ENCODE data around the gene MACC1.

The MACC1 gene

GRCh38 chr7:20233362-20233761 lies 16.2 kb upstream of the MACC1 start:
- no peak for DNase-seq (ENCODE audit: extremely low spot score)
- ChIA-PET POLR2A (no interaction called here), CTCF (interaction anchor here (1.3 to 6.6 kb wide), 2 partner anchors 13 to 42 kb away, joined by 3 to 85 read pairs; partner anchors contain the start of gene MACC1)
- TF ChIP-seq CTCF (IDR thresholded peaks at IDR 0.05; ENCODE audit: control extremely low read depth, extremely low read depth, low read depth, missing control alignments): no peak

DNA sequence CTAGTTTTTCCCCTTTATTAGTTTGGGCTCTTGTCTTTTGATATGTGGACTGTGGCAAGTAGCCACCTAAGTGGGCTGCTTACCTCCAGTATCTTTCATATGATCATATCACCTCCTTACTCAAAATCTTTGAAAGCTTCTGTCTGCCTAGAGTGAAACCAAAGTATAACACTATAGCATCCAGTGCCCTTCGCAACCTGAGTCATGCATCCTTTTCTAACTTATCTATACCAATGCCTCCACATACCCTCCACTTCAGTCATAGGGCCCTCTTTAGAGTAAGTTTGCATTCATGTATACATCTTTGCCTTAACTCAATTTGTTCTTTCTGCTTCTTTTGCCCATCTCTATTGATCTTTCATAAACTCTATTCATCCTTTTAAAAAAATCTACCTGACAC lies 15.7 kb upstream of the MACC1 start:
- ChIA-PET POLR2A (interaction anchor here (1.1 kb wide), 1 partner anchor 13 kb away, joined by 3 read pairs; no protein-coding TSS in a partner anchor), CTCF (interaction anchor here (3.1 kb wide), 1 partner anchor 12 kb away, joined by 21 read pairs; no protein-coding TSS in a partner anchor)
- TF ChIP-seq CTCF (IDR thresholded peaks at IDR 0.05; ENCODE audit: control extremely low read depth, extremely low read depth, low read depth, missing control alignments): no peak
- no peak for DNase-seq (ENCODE audit: extremely low spot score)

DNA sequence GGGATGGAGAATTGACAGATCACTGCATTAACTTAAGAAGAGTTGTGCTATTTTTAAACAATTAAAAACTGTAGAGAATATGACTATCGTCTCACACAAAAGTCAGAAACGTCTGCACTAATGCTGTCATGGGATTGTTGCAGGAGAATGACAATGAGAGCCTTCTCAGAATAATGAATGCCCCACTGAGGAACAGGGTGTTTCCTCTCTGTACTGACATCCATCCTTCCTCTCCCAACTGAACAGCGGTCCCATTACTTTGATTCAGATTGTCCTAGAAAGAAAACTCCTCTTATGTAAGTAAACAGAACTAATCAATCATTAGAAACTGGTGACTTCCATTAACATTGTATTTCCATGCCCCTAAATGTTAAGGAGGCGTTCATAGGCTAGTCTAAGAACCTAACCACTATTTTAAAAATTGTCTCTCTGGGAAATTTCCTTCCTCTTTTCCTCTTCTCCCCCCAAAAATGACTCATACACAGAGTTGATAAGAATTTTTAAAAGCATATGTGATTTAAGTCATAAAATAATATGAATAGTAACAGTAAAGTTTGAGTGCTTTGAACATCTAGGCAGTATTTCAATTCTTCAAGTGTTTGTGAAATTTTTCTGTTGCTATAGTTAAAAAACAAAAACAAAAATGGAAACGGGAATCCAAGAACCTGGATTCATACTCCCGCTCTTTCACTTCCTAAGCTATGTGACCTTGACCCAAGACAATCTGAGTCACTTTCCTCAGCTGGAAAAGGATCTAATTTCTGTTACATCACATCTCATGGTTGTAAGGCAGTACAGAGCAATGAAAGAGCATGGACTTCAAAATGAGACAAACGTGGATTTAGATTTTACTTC lies 12.7 kb upstream of the MACC1 start:
- no peak for TF ChIP-seq CTCF (IDR thresholded peaks at IDR 0.05; ENCODE audit: control extremely low read depth, extremely low read depth, low read depth, missing control alignments)
- ChIA-PET CTCF (interaction anchor here (1.0 to 3.1 kb wide), 4 partner anchors 9 to 12 kb away, joined by 3 to 21 read pairs (median 6); partner anchors contain the start of gene MACC1), POLR2A (no interaction called here)
- DNase-seq (ENCODE audit: extremely low spot score): no peak

DNA sequence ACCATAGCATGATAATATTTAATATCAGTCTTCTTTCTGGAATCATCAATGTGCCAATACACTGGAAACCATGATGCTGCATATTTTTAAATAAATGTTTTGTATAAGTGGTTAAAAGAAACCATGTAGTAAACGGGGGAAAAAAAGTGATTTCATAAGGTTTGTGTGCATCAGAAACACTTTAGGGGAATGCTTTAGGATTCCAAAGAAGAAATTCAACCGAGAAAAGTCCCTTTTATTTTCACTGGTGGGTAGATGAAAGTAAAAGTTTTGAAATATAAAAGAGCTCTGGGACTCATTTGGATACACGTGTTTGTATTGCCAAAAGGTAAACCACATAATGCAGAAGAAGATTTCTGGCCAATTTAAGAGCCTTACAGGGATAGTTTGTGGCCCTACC lies 11.9 kb upstream of the MACC1 start:
- DNase-seq (ENCODE audit: extremely low spot score): no peak
- POLR2A ChIA-PET: no interaction called here
- CTCF ChIA-PET: no interaction called here
- no peak for TF ChIP-seq CTCF (IDR thresholded peaks at IDR 0.05; ENCODE audit: control extremely low read depth, extremely low read depth, low read depth, missing control alignments)

DNA sequence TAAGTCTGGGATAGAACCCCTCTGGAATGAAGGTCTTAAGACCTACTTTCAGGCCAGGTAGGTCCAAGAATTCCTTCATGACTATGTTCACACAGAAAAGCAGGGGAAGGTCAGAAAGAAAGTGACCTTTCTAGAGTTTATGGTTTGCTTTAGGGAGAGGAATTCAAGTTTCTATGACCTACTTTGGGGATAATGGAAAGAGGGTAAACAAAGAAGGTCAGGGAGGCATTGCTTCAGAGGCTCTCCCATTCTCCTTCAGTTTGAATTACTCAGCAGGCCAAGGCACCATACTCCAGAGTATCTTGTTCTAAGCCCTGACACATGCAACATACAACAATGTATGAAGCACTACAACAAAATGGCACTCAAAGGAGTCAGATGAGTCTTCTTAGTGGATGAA lies 11.5 kb upstream of the MACC1 start:
- ChIA-PET POLR2A (no interaction called here), CTCF (no interaction called here)
- no peak for DNase-seq (ENCODE audit: extremely low spot score)
- TF ChIP-seq CTCF (IDR thresholded peaks at IDR 0.05; ENCODE audit: control extremely low read depth, extremely low read depth, low read depth, missing control alignments): no peak

- POLR2A ChIA-PET: no interaction called here
- CTCF ChIA-PET: interaction anchor here (0.9 to 1.1 kb wide), 2 partner anchors 10 to 40 kb away, joined by 3 read pairs; no protein-coding TSS in a partner anchor
- TF ChIP-seq CTCF (IDR thresholded peaks at IDR 0.05; ENCODE audit: control extremely low read depth, extremely low read depth, low read depth, missing control alignments): no peak
- DNase-seq (ENCODE audit: extremely low spot score): no peak
Observed at GRCh38 chr7:20227291-20227795, 10.2 kb upstream of the MACC1 start.

Measured in GM10248 (cell line).